GM23248 (cell line): ENCODE measurements around the gene PRSS58. TPM values are rescaled to one million over a fixed set of nuclear protein-coding genes. Genes with fewer than 3 reads are reported as not detected.

ENCODE experiments used
- DNase-seq: peaks from one replicate; pipeline ENCODE4 v3.0.0-alpha.2; 2015
- H2AFZ ChIP-seq: fragments of 200-600 bp; sonication (generic); 2 replicates; pipeline ENCODE4 v1.6.1; 2016; ENCODE audit warnings: antibody characterized with exemption
- H3F3A ChIP-seq: fragments of 200-600 bp; sonication (generic); 2 replicates; pipeline ENCODE4 v1.6.1; 2016; ENCODE audit warnings: mild to moderate bottlenecking, antibody characterized with exemption, mixed run types; ENCODE audit not compliant: insufficient read depth
- H3K27ac ChIP-seq: fragments of 200-600 bp; sonication (generic); 2 replicates; pipeline ENCODE4 v1.5.1; 2016; ENCODE audit warnings: mild to moderate bottlenecking
- H3K27me3 ChIP-seq: fragments of 200-600 bp; sonication (generic); replicated peaks from 2 replicates; pipeline ENCODE4 v1.6.1; 2016; ENCODE audit warnings: mild to moderate bottlenecking; ENCODE audit not compliant: insufficient read depth
- H3K36me3 ChIP-seq: fragments of 200-600 bp; sonication (generic); 2 replicates; pipeline ENCODE4 v1.6.1; 2016; ENCODE audit warnings: low read depth, mild to moderate bottlenecking
- H3K4me1 ChIP-seq: fragments of 200-600 bp; sonication (generic); 2 replicates; pipeline ENCODE4 v1.6.1; 2016; ENCODE audit warnings: mild to moderate bottlenecking; ENCODE audit not compliant: insufficient read depth
- H3K4me2 ChIP-seq: fragments of 200-600 bp; sonication (generic); one replicate; pipeline ENCODE4 v1.6.1; 2016; ENCODE audit warnings: mild to moderate bottlenecking; ENCODE audit not compliant: unreplicated experiment
- H3K4me3 ChIP-seq: fragments of 200-600 bp; sonication (generic); 2 replicates; pipeline ENCODE4 v1.5.1; 2016; ENCODE audit warnings: mild to moderate bottlenecking
- H3K79me2 ChIP-seq: fragments of 200-600 bp; sonication (generic); 2 replicates; pipeline ENCODE4 v1.6.1; 2016; ENCODE audit warnings: mild to moderate bottlenecking; ENCODE audit not compliant: insufficient read depth
- H3K9ac ChIP-seq: fragments of 200-600 bp; sonication (generic); 2 replicates; pipeline ENCODE4 v1.6.1; 2016; ENCODE audit warnings: mild to moderate bottlenecking
- H3K9me2 ChIP-seq: fragments of 200-600 bp; sonication (generic); 2 replicates; pipeline ENCODE4 v1.6.1; 2016; ENCODE audit warnings: mixed run types, mild to moderate bottlenecking, moderate library complexity; ENCODE audit not compliant: insufficient read depth
- H3K9me3 ChIP-seq: fragments of 200-600 bp; sonication (generic); one replicate; pipeline ENCODE4 v1.6.1; 2017; ENCODE audit warnings: low read depth
- H4K20me1 ChIP-seq: fragments of 200-600 bp; sonication (generic); 2 replicates; pipeline ENCODE4 v1.6.0; 2016; ENCODE audit not compliant: insufficient read depth
- EZH2 ChIP-seq: fragments of 200-600 bp; sonication (generic); IDR thresholded peaks from 2 replicates; pipeline ENCODE4 v1.6.1; 2018; ENCODE audit warnings: antibody characterized with exemption, mild to moderate bottlenecking; ENCODE audit not compliant: insufficient read depth, poor library complexity, severe bottlenecking
- EZH2phosphoT487 ChIP-seq: fragments of 200-600 bp; sonication (generic); IDR thresholded peaks from 2 replicates; pipeline ENCODE4 v1.6.1; 2018; ENCODE audit warnings: antibody characterized with exemption, moderate library complexity, mild to moderate bottlenecking, low read depth; ENCODE audit not compliant: insufficient read depth
- WGBS, 2 experiments: methylation state at CpG; one replicate each; pipeline ENCODE4 v1.1.6; 2015 to 2017; ENCODE audit warnings: low lambda C conversion rate in 2 of 2, low coverage in 1 of 2; ENCODE audit errors: missing lambda C conversion rate in 2 of 2; 5-methylcytosine and 5-hydroxymethylcytosine counted together
- in situ Hi-C: fragments of 300-500 bp; cut with MboI; formaldehyde crosslinking; loops from 2 replicates; pipeline ENCODE4 v1.15.0; 2020
- polyA plus RNA-seq: library from polyadenylated mRNA; unstranded; fragments of >200 nt; fragmentation: Nextera tagmentation; extraction: Ambion mirVana; gene quantifications from 2 replicates; pipeline ENCODE4 v1.2.1, GENCODE V29; 2016
- total RNA-seq: library from RNA; depleted of rRNA; stranded (reverse); fragments of >200 nt; shearing (Covaris generic); gene quantifications from 2 replicates; pipeline ENCODE4 v1.2.3, GENCODE V29; 2014; rRNA removed

Gene PRSS58
- total RNA-seq, result not detected in 2 replicates
- not detected in 2 replicates for polyA plus RNA-seq

DNA sequence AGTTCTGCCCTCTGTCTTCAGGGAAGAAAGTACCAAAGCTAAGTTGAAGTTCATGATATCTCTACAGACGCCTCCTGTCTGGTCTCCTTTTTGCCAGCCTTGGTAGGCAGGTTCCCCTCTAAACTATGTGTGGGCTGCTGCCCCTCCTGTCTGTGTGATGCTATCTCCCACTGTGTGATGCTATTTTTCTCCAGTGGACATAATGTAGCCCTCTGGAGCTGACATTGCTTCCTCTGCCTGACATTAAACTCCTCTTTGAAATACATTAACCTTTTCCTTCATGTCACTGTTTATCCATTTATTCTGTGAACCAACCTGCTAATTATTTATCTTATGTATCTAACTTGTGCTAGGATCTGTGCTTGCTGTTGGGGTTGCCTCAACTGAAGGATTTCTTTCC is at the start of gene PRSS58:
Gene PRSS58, minus strand, starts transcription at position 101 of the 400 bp plus-strand sequence. CDS start 351 bp downstream, outside the sequence.
- H3K9me2 ChIP-seq, result no peaks in the 10 kb centered on the region
- no peak within 1 kb of the TSS for H2AFZ ChIP-seq
- H3F3A ChIP-seq, result no peaks in the 10 kb centered on the region
- no peaks in the 10 kb centered on the region for H3K36me3 ChIP-seq
- no peak within 1 kb of the TSS for H3K27ac ChIP-seq
- H3K9ac ChIP-seq, result no peak within 1 kb of the TSS
- WGBS, 2 experiments, result 6 to 13% methylated on average over 1 of the region's 1 CpG
- no peak within 1 kb of the TSS for H3K4me3 ChIP-seq
- in situ Hi-C loops, result no loop called here
- H3K79me2 ChIP-seq, result no peaks in the 10 kb centered on the region
- no peaks in the 10 kb centered on the region for H3K4me1 ChIP-seq
- no peak for TF ChIP-seq EZH2
- TF ChIP-seq EZH2phosphoT487, result no peak
- DNase-seq, result no peak
- no peaks in the 10 kb centered on the region for H4K20me1 ChIP-seq
- no peaks in the 10 kb centered on the region; the same call in 1 of the 2 replicates for H3K27me3 ChIP-seq
- no peak within 1 kb of the TSS for H3K4me2 ChIP-seq
- no peaks in the 10 kb centered on the region for H3K9me3 ChIP-seq

- TF ChIP-seq EZH2 (no peak), EZH2phosphoT487 (no peak)
- no peak overlapping the region for H3K4me2 ChIP-seq
- H3K36me3 ChIP-seq, result no peaks in the 10 kb centered on the region
- H3K27me3 ChIP-seq, result peaks cover 33% of the 10 kb centered on the region
- no peaks in the 10 kb centered on the region for H4K20me1 ChIP-seq
- H3K4me1 ChIP-seq, result no peaks in the 10 kb centered on the region
- DNase-seq, result no peak
- H3K27ac ChIP-seq, result no peak overlapping the region
- no peaks in the 10 kb centered on the region for H3K9me3 ChIP-seq
- H3K9ac ChIP-seq, result no peak overlapping the region
- H3K79me2 ChIP-seq, result no peaks in the 10 kb centered on the region
- H2AFZ ChIP-seq, result no peak overlapping the region
- 39 to 41% methylated on average over 11 of the region's 11 CpGs for WGBS, 2 experiments
- H3F3A ChIP-seq, result no peaks in the 10 kb centered on the region
- in situ Hi-C loops, result no loop called here
- H3K9me2 ChIP-seq, result no peaks in the 10 kb centered on the region
- no peak overlapping the region for H3K4me3 ChIP-seq
Measured at GRCh38 chr7:142307246-142307900, 49.5 kb upstream of the PRSS58 start.

GRCh38 chr7:142303650-142304049 is 45.8 kb upstream of the PRSS58 start:
- H2AFZ ChIP-seq, result no peak overlapping the region
- TF ChIP-seq EZH2 (no peak), EZH2phosphoT487 (no peak)
- H4K20me1 ChIP-seq, result no peaks in the 10 kb centered on the region
- DNase-seq, result peak; percentile 28
- no peak overlapping the region for H3K27ac ChIP-seq
- no peaks in the 10 kb centered on the region for H3K79me2 ChIP-seq
- peaks cover 46% of the 10 kb centered on the region for H3K27me3 ChIP-seq
- in situ Hi-C loops, result no loop called here
- no peak overlapping the region for H3K4me3 ChIP-seq
- H3K9me2 ChIP-seq, result no peaks in the 10 kb centered on the region
- H3K9me3 ChIP-seq, result no peaks in the 10 kb centered on the region
- H3K4me2 ChIP-seq, result no peak overlapping the region
- H3K36me3 ChIP-seq, result no peaks in the 10 kb centered on the region
- no peaks in the 10 kb centered on the region for H3K4me1 ChIP-seq
- WGBS, 2 experiments, result 0 to 5% methylated on average over 2 of the region's 2 CpGs
- no peak overlapping the region for H3K9ac ChIP-seq
- H3F3A ChIP-seq, result no peaks in the 10 kb centered on the region

- Histone ChIP-seq H3K9ac (no peak overlapping the region), H3K4me1 (no peaks in the 10 kb centered on the region), H2AFZ (no peak overlapping the region), H3K9me3 (no peaks in the 10 kb centered on the region), H3K9me2 (no peaks in the 10 kb centered on the region), H3K4me2 (no peak overlapping the region), H3F3A (no peaks in the 10 kb centered on the region), H3K36me3 (no peaks in the 10 kb centered on the region), H4K20me1 (no peaks in the 10 kb centered on the region), H3K4me3 (no peak overlapping the region), H3K27me3 (peaks cover 43% of the 10 kb centered on the region), H3K27ac (no peak overlapping the region), H3K79me2 (no peaks in the 10 kb centered on the region)
- 14 to 18% methylated on average over 3 of the region's 3 CpGs for WGBS, 2 experiments
- DNase-seq, result peak; percentile 34
- in situ Hi-C loops, result no loop called here
- no peak for TF ChIP-seq EZH2phosphoT487
- no peak for TF ChIP-seq EZH2
Measured at GRCh38 chr7:142301923-142302550, 44.2 kb upstream of the PRSS58 start.
